NCI-H1694 (cell line): Measurements from ENCODE around the gene PLXDC1.
"Not testable (repeated sequence)": the region's sequence is repeated elsewhere in the genome, so short reads cannot be mapped to it uniquely, and the experiment has no call there.

ENCODE experiments used
- DNase-seq: peaks from one replicate; lab custom pipeline; 2025; lab: John Stamatoyannopoulos, UW

The PLXDC1 gene

GRCh38 chr17:39181303-39181702 lies 29.9 kb upstream of the PLXDC1 start:
- DNase-seq: no peak

DNA sequence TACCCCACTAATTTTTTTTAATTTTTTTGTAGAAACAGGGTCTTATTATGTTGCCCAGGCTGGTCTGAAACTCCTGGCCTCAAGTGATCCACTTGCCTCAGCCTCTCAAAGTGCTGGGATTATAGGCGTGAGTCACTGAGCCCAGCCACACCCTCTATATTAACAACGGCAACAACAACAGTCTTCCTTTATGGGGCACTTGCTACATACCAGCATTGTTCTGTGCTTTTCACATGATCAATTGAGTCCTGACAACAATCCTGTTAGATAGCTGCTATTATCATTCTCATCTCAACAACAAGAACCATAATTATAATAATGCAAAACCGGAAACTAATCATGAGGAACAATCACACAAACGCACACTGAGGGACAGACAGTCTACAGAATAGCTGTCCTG lies 27.1 kb upstream of the PLXDC1 start:
- DNase-seq: no peak

DNA sequence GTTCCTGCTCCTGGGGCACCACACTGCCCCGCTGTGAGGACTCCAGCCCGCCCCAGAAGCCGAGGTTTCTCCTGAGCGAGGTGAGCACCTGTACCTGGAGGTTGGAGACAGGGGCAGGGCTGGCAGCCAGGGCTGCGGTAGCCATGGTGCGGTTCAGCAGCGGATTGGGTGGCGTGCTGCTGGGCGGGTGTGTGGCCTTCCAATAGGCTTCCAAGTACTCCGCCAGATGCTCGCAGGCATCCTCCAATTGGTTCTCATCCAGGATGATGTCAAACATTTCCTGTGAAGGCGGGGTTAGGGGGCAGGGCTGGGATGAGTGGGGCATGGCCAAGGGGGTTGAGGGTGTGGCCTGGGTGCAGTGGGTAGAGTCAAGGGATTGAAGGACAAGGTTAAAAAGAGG lies 25.8 kb upstream of the PLXDC1 start:
- no peak for DNase-seq

- no peak for DNase-seq
Observed at GRCh38 chr17:39175695-39176093, 24.3 kb upstream of the PLXDC1 start.

DNA sequence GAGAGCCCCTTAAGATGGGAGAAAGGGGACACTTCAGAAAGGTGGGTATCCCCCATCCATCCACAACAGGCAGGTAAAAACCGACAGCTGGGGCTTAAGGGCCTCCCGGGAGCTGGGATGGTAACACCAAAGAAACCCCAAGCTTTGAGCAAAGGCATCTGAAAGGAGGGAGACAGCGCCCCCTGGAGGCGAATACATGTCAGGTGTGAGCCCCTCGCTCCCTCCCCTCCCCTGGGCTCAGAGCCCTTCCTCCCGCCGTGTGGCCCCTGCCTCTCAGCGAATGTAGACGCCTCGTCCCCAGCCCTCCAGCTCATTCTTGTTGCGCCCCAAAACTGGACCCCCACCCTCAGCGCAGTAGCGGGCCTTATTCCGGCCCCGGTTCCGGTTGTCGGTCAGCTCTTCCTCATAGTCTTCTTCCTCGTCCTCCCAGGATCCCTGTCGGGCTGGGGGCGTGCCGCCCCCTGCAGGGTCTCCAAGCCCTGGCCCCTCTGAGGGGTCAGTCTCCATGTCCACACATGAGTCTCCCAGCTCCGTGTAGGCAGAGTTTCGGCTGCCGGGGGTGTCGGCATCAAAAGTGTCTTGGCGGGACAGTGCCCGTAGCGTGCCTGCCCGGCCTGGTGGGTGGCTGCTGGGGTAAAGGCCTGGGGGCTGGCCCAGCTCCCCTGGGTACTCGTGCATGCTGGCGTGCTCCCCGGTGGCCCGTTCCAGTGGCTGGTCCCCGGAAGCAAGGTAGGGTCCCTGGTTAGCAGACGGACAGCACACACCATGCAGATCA lies 23.7 kb upstream of the PLXDC1 start:
- peak; percentile 70 for DNase-seq

GRCh38 chr17:39173526-39174274 lies 22.3 kb upstream of the PLXDC1 start:
- DNase-seq: no peak

DNA sequence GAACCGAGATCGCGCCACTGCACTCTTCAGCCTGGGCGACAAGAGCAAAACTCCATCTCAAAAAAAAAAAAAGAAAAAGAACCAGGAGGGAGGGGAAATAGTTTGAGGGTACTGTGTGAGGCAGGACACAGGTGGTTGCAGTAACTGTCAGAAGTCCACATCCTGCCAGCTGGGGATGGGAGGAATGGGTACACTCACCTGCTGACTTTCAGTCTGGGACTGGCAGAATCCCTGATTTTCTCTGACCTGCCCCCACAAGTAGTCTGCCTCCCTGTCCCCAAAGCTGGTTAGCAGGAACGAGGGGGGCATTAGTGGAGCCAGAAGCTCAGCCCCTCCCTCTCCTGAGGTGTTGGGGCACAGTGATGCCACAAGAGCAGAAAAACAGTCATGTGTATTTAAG lies 21.6 kb upstream of the PLXDC1 start:
- no peak for DNase-seq

- DNase-seq: no peak
Observed at GRCh38 chr17:39171933-39172332, 20.5 kb upstream of the PLXDC1 start.

DNA sequence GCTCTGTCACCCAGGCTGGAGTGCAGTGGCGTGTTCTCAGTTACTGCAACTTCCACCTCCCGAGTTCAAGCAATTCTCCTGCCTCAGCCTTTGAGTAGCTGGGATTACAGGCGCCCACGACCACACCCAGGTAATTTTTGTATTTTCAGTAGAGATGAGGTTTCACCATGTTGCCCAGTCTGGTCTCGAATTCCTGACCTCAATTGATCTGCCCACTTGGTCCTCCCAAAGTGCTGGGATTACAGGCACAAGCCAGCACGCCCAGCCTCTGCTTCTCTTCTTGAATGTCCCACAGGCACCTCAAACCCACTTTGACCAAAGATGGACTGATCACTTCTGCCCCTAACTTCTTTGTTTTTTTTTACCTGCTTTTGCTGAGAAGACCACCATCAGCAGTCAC lies 19.1 kb upstream of the PLXDC1 start:
- DNase-seq: no peak

DNA sequence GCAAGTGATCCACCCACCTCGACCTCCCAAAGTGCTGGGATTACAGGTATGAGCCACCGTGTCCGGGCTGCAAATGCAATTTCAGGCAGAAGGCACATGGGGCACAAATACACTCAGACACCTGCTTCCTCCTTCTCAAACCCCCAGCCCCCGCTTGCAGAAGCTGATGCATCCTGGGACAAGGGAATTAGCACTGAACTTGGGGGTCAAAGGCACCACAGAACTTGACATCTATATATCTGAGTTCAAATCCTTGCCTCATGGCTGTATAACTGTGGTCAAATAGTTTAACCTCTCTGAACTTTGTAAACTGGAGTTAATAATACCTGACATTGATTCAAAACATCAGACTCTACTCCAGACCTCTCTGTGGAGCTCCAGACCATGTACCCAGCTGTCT lies 18.7 kb upstream of the PLXDC1 start:
- DNase-seq: no peak

GRCh38 chr17:39169518-39169917 lies 18.1 kb upstream of the PLXDC1 start:
- no peak for DNase-seq

DNA sequence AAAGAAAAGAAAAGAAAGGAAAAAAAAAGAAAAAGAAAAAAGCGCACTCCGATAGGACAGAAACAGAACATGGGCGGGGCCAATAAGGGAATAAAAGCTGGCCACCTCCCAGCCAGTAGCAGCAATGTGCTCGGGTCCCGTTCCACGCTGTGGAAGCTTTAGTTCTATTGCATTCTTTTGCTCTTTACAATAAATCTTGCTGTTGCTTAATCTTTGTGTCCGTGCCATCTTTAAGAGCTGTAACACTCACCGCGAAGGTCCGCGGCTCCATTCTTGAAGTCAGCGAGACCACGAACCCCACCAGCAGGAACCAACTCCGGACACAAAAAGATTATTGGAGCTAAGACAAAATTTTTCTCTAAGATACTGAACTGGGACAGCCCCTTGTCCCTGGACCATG lies 17.7 kb upstream of the PLXDC1 start:
- no peak for DNase-seq

- not testable (repeated sequence) for DNase-seq
Observed at GRCh38 chr17:39168503-39168902, 17.1 kb upstream of the PLXDC1 start.

- DNase-seq: no peak
Observed at GRCh38 chr17:39167476-39167875, 16.0 kb upstream of the PLXDC1 start.

DNA sequence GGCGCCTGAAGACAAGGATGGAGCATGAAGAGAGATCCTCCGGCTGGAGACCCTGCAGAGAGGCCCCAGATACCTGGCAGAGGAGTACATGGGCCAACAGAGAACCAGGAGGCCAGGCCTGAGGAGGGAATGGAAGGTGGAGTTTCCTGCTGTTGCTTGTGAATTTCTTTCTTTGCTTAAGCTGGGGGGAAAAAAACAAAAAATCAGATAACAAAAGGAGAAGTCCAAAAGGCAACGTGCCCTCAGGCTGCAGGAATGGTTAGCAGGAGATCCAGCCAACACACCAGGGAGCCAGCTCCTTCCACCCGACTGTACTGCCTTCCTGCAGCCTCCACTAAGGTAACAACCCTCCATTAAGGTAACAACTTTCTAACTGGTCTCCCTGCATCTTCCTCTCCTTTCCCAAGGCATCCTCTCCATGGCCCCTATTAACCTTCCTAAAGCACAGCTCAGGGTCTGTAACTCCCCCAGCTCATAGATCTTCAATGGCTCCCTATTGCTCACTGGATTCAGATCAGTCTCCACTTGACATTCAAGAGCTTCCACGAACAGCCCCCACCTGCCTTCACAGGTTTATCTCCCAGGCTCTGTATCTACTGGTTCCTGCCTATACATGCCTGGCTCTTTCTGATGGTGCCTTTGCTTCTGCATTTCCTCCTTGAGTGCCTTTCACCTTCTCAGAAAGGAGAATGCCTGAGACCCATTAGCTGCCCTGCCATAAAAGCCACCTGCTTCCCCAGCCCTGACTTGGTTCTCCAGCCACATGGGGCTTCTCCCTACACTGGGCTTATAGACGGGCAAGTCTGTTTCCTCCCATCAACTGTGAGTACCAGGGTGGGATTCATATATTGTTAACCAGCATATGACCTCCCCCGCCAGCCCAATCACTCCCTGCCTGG lies 15.2 kb upstream of the PLXDC1 start:
- no peak for DNase-seq

DNA sequence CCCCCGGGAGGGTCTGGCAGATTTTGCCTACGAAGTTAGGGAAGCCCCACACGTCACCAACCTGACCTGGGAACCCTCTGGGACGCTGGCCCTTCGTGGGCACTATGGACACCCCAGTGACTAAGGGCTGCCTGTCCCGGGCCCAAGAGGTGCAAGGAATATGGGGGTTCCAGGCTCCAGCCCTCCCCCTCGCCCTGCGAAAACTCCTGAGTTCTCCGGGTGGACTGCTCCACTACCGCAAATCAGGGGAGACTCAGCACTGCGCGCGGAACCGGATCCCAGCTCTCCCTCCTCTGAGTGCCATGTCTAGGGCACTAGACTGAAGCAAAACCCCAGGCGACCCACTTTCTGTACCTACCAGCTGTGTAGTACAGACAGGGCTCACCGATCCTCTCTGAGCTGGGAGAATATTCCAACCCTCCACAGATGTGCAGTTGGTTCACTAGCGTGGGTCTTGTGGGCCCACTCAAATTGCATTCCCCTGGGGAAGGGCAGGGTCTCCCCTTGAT lies 14.5 kb upstream of the PLXDC1 start, which contains the start of gene ARL5C:
Gene ARL5C (minus strand): TSS at position 321 of the 509 bp plus-strand sequence. CDS start 401 bp downstream, outside the sequence.
- no peak for DNase-seq

DNA sequence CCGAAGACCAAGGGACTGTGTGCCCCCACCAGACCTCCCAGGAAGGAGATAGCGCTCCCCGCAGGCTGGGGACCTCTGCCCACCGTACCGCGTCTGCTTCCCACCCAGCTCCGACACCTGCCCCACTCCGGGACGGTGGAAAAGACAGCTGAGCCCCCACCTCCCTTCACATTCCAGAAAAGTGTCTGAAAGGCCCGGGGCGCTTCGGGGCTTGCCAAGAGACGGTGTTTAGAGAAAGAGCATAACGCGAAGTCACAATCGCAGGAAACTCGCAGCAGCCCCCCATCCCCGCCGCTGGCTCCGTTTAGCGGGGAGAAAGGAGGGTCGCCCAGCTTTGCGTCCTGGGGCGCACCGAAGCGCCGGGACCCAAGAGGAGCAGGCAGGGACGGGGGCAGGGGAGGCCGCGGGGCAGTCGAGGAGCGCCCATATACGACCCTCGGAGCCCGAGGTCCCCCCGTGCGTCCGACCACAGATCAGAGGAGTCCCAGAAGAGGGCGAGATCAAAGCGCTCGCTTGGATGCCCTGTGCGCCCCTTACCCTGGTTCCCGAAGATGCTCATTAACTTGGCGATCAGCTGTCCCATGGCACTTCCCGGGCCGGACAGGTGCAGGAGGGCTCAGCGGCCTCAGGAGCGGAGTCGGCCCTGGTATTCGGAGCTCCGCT lies 13.9 kb upstream of the PLXDC1 start:
- DNase-seq: no peak

- peak; percentile 62 for DNase-seq
Observed at GRCh38 chr17:39164675-39165143, 13.3 kb upstream of the PLXDC1 start.

GRCh38 chr17:39161962-39162361 lies 10.5 kb upstream of the PLXDC1 start:
- DNase-seq: no peak

DNA sequence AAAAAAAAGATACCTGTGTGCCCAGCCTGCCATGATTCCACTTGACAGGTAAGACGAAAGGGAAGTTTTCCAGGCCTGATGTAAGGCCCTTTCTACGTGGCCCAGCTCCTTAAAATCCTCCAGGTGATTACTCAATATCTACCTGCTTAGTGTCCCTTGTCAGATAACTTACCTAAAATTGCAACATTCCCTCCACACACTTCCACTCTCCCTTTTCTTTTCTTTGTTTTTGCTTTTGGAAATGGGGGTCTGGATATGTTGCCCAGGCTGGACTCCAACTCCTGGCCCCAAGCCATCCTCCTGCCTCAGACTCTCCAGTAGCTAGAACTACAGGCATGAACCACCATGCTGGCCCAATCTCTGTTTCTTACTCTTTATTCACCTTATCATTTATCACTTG lies 7.2 kb upstream of the PLXDC1 start:
- no peak for DNase-seq

GRCh38 chr17:39156491-39156890 lies 5.1 kb upstream of the PLXDC1 start:
- no peak for DNase-seq
